Effector CD8-positive, alpha-beta T cell (primary cell): Measurements from ENCODE around the gene TMEM37.

ENCODE experiments used
- DNase-seq: peaks from one replicate; lab custom pipeline; 2025; lab: John Stamatoyannopoulos, UW

TMEM37 gene

DNA sequence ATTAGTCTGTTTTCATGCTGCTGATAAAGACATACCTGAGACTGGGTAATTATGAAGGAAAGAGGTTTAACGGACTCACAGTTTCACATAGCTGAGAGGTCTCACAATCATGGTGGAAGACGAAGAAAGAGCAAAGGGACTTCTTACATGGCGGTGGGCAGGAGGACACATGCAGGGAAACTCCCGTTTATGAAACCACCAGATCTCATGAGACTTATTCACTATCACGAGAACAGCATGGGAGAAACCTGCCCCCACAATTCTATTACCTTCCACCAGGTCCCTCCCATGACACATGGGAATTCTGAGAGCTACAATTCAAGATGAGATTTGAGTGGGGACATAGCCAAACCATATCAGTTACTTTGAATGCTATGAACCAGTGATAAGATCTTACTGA lies 48.5 kb downstream of the TMEM37 start:
- DNase-seq: no peak

DNA sequence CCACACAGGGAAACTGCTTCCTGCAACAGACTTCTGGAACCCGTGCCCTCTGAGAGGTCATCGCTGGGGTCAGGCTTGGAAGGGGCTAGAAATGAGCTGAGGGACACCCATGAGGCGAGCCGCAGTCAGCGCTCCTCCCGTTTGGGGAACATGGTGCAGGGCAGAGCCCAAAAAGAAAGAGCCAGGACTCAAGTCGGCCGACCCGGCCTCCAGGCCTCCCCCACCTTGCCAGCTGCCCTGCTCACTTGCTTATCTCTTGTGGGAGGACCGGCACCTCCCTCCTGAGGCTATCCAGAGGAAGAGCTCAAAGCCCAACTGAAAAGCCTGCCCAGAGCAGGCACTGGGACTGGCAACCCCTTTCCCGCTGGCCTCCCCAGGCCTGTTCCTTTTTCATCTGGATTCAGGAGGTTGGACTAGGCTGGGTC lies 49.1 kb downstream of the TMEM37 start:
- no peak for DNase-seq

DNA sequence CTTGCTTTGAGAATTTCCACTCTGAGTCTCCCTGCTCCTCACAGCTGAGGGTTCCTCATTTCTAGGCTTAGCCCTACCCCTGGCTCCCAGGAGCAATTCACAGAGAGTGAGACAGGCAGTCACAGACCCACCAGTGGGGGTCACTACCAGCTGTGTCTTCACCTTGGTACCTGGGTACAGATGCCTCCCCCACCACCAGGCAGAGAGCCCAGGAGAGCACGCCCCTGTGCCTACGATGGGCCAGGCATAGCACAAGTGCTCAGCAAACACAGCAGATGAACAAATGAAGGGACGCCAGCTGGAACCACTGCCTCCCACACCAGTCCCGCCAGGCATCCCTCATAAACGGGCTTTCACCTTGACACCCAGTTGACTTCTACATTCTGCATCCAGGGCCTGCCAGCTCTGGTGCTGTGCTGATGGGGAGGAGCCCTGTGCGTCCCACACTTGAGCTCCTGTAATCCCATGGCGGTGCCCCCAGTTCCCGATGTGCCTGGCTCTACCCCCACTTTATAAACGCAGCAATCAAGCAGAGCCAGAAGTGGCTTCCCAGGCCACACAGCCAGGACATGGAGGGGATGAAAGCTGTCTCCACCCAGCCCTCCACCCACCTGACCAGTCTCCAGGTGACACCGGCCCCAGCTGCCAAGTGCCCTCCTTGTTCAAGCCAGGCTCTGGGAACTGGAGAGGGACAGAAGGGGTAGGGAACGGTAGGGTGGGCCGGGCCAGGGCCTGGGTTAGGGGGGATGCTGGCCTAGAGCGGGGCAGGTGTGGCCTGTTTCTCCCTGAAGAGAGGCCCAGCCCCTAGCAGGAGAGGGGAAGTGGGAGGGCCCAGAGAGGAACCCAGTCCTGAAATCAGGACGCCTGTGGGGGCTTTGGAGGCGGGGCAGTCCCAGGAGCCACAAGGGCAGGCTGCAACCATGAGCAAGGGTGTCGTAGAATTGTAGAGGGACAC lies 50.1 kb downstream of the TMEM37 start:
- DNase-seq: no peak

GRCh38 chr2:119482481-119483394 lies 51.1 kb downstream of the TMEM37 start:
- DNase-seq: no peak

- no peak for DNase-seq
Observed at GRCh38 chr2:119483395-119483753, 51.7 kb downstream of the TMEM37 start.

DNA sequence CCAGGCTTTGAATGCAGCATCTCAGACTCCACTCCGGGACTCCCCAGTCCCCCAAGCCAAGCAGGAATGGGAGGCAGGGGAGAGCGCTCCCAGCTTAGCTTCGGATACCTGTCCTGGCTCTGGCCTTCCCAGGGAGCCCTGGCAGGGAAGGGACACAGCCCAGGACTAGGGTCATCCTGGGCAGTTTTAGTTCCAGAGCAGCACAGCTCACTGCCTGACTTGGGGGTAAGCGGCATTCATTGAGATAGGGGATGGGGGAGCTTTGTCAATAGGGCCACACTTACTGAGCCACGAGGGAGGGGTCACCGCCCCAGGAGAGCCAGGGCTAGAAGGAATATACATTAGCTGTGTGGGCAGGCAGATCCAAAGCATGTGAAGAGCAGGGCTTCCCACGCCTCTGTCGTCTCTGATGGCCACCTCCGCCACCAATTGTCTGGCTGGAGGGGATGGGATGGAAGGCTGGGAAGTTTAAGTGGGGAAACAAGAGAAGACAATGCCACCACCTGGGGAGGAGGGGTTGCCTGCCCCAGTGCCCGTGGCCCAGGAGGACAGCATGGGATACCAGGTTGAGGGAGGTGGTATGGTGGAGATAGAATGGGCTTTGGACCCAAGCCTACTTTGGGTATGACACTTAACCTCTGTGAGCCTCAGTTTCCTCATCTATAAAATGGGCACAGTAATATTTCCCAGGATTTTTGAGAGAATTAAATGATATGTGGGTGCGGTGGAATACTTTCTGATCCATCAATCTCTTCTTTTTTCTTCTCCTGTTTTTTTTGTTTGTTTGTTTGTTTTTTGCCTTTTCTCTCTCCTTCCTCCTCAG lies 52.5 kb downstream of the TMEM37 start:
- no peak for DNase-seq

DNA sequence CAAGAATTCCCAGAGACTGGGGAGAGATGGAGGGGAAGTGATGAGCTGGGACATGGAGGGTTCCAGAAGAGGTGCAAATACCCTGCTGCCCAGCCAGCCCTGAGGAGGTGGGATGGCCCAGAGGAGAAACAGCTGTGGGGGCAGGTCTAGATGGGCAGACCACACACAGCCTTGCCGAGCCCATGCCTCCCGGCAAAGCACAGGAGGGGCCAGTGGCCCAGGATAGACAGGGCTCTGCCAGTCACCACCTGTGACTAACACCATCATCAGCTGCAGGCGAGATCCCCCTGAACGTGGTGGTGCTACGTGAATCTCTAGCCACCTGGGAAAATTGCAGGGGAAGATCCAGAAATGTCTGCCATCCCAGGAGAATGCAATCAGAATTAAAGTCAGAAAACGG lies 53.2 kb downstream of the TMEM37 start:
- DNase-seq: no peak

DNA sequence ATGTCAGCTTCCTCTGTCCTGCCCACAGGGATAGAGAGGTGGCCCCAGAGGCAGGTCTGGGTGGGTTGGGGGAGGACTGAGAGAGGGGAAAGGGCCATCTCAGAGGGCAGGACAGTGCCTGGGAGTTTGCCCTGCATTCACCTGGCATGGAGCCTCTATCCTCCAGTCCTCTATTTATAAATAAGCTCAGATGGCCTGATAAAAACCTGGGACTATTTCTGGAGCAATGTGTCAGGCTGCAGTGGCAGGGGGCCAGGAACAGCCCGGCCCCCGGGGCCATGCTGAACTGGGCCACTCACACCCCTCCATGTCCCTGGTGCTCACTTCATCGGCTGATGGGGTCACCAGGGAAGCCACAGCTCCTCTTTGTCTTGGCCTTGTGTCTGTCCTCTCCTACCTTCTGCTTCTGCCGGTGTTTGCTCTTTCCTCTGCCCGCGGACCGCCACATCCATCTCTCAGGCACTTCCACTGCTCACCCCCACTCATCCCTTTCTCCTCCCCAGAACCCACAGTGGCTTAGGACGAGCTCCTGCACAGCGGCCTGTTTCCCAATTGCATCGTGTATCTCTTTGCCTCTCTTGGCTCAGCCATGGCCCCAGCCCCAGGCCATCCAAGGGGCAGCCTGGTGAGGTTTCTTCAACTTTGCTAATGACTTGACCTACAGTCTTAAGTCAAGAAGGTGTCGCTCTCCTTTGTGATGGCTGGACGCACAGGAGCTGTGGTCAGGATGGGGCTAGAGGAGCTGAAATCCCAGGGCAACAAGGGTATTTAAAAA lies 53.9 kb downstream of the TMEM37 start:
- no peak for DNase-seq

GRCh38 chr2:119486196-119486827 lies 54.7 kb downstream of the TMEM37 start:
- DNase-seq: no peak

- DNase-seq: no peak
Observed at GRCh38 chr2:119486886-119487285, 55.2 kb downstream of the TMEM37 start.

DNA sequence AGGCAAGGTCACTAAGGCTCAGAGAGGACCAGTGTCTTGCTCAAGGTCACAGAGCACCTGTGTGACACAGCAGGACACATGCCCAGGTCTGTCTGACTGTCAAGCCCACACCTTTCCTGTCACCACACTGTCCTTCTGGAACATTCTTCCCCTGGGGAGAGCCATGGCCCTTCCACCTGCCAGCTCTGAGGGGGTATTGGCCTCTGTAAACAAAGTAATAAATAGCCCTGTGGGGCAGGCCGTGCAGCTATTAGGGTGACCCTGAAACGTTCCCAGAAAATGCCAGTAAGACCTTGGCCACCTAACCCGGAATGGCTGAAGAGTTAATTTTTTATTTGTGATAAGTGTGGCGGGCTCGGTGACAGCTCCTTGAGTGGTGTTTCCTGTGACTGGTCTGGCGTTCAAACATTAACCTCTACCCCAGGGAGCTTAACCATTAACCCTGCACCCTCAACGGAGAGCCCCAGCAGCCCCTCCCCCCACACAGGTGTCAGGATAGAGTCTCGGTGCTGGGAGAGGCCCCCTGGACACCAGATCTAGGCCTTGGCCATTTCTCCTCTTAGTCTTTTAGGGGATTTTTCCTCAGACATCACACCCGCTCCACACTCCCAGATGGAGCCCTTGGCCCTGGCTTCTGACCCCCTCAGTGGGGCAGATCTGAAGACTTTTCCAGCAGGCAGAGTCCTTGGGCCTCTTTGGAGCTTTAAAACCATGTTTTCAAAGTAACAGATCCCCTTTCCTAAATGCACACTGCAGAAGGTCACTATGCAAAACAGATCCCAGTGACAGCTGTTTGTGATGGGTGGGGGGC lies 56.0 kb downstream of the TMEM37 start:
- no peak for DNase-seq
